ENCODE data around the gene NT5DC3. TPM values are rescaled to one million over a fixed set of nuclear protein-coding genes. Genes with fewer than 3 reads are reported as not detected.
A peak's percentile ranks its signal among the peaks of the same experiment; 100 is the strongest.

NT5DC3 gene
- total and polyA plus RNA-seq, 9 of the 15 experiments (the other 6 are each of a cell fraction or from before 2014, with no cell fraction given), result 6.3 to 33.5 (median 24.5) TPM

- no peak overlapping the region for H3K4me2 ChIP-seq (ENCODE audit: insufficient read depth, low read length)
- intact Hi-C loops (cut with micrococcal nuclease), result no loop called here
- ATAC-seq (no peak), DNase-seq (ENCODE audit: extremely low read depth in 1 of 4, low spot score in 3 of 4) (no peak), FAIRE-seq (no peak)
- H3K4me1 ChIP-seq (replicated peaks in 1 of 2; ENCODE audit: control insufficient read depth in 2 of 2, insufficient read depth in 2 of 2, low read length in 2 of 2), result no peaks in the 10 kb centered on the region
- H3K27ac ChIP-seq (ENCODE audit: extremely low read depth, low read depth, low read length), result no peak overlapping the region
- TF ChIP-seq RBM25 (IDR thresholded peaks at IDR 0.05; ENCODE audit: low read depth, low read length, severe bottlenecking), result no peak
- no peak for TF ChIP-seq KDM4B (IDR thresholded peaks at IDR 0.05; ENCODE audit: borderline replicate concordance in 2 of 2, low read depth in 1 of 2)
- TF ChIP-seq PCBP2 (IDR thresholded peaks at IDR 0.05; ENCODE audit: low read depth, low read length, poor library complexity, severe bottlenecking), result no peak
- TF ChIP-seq TRIM24 (IDR thresholded peaks at IDR 0.05), result no peak
- no peak for TF ChIP-seq ZEB2 (IDR thresholded peaks at IDR 0.05)
- TF ChIP-seq ZNF561 (CRISPR knock-in tag; conservative IDR thresholded peaks at IDR 0.05), result no peak
- no peak for TF ChIP-seq ZNF445 (CRISPR knock-in tag; IDR thresholded peaks at IDR 0.05; ENCODE audit: low read depth)
- TF ChIP-seq ZNF212 (CRISPR knock-in tag; IDR thresholded peaks at IDR 0.05), result no peak
- TF ChIP-seq POLR2B (IDR thresholded peaks at IDR 0.05; ENCODE audit: low read depth, partially characterized antibody), result no peak
- no peak for TF ChIP-seq CEBPG (CRISPR knock-in tag; IDR thresholded peaks at IDR 0.05)
- TF ChIP-seq CEBPG (tag; conservative IDR thresholded peaks at IDR 0.05 in 1 of 2, IDR thresholded peaks at IDR 0.05 in 1 of 2), result 0 out of 4 replicates have a peak, but pooled peaks of 1 of the 2 experiments have one; percentile 32
- no peak for TF ChIP-seq SUPT5H (IDR thresholded peaks at IDR 0.05)
- no peak for TF ChIP-seq GTF2A2 (tag; IDR thresholded peaks at IDR 0.05)
- TF ChIP-seq ZNF253 (CRISPR knock-in tag; conservative IDR thresholded peaks at IDR 0.05), result no peak
- TF ChIP-seq ZNF232 (CRISPR knock-in tag; IDR thresholded peaks at IDR 0.05), result no peak
- no peak for TF ChIP-seq BACH1 (tag; IDR thresholded peaks at IDR 0.05)
- TF ChIP-seq SPI1 (IDR thresholded peaks at IDR 0.05; ENCODE audit: borderline replicate concordance, low read depth, low read length), result peak; percentile 44; the same call in 1 of the 2 replicates
- TF ChIP-seq CEBPB (tag; IDR thresholded peaks at IDR 0.05), result peak; percentile 28; the same call in 1 of the 2 replicates
- no peak for TF ChIP-seq ZC3H4 (CRISPR knock-in tag; IDR thresholded peaks at IDR 0.05; ENCODE audit: borderline replicate concordance)
- TF ChIP-seq RBM14 (IDR thresholded peaks at IDR 0.05; ENCODE audit: borderline replicate concordance, insufficient read depth, low read depth, low read length), result no peak
- no peak for TF ChIP-seq BRF1 (IDR thresholded peaks at IDR 0.05; ENCODE audit: borderline replicate concordance, extremely low read depth, insufficient read length)
- no peak for TF ChIP-seq THRAP3 (IDR thresholded peaks at IDR 0.05; ENCODE audit: borderline replicate concordance)
- ChIA-PET CTCF (ENCODE audit: low intra/inter-chr PET ratio) (no interaction called here), POLR2A (interaction anchor here (0.7 kb wide), 1 partner anchor 214 kb away, joined by 4 read pairs; no protein-coding TSS in a partner anchor)
- H3K4me3 ChIP-seq, result no peak overlapping the region
- in situ Hi-C loops (cut with MboI), result no loop called here
- H3K9ac ChIP-seq (ENCODE audit: insufficient read depth in 1 of 2, low read depth in 2 of 2, low read length in 2 of 2), result no peak overlapping the region
- no peaks in the 10 kb centered on the region for H3K9me1 ChIP-seq (ENCODE audit: control insufficient read depth, insufficient read depth, low read length)
- no peaks in the 10 kb centered on the region for H4K20me1 ChIP-seq (replicated peaks; ENCODE audit: control insufficient read depth, insufficient read depth, low read length)
- WGBS (ENCODE audit: insufficient coverage, low coverage, missing lambda C conversion rate), result 2% methylated on average over 4 of the region's 4 CpGs
- no peaks in the 10 kb centered on the region for H3K9me3 ChIP-seq (replicated peaks; ENCODE audit: control insufficient read depth, insufficient read depth, low read depth, low read length)
- peak overlapping the region; percentile 29; the same call in 1 of the 2 replicates for H2AFZ ChIP-seq (ENCODE audit: low read depth, low read length)
- peaks cover 2 to 20% of the 10 kb centered on the region in 2 experiments; a peak in 3 of 5 replicates for H3K27me3 ChIP-seq (ENCODE audit: control insufficient read depth in 2 of 2, insufficient read depth in 2 of 2, low read length in 2 of 2)
- no TSS peak for BruUV-seq (replicated peaks)
- H3K36me3 ChIP-seq (ENCODE audit: control insufficient read depth, insufficient read depth, low read length), result no peaks in the 10 kb centered on the region
- H3K79me2 ChIP-seq (ENCODE audit: control insufficient read depth, insufficient read depth, low read length), result no peaks in the 10 kb centered on the region
These were observed 112.7 kb downstream of the NT5DC3 start for GRCh38 chr12:103728323-103728722.
